ENCODE measurements around the gene BHLHA15. TPM values are rescaled to one million over a fixed set of nuclear protein-coding genes. Genes with fewer than 3 reads are reported as not detected.

BHLHA15 gene
- polyA plus RNA-seq, 1 of the 3 experiments (the other 2 are of a cell fraction): 0.10 TPM

DNA sequence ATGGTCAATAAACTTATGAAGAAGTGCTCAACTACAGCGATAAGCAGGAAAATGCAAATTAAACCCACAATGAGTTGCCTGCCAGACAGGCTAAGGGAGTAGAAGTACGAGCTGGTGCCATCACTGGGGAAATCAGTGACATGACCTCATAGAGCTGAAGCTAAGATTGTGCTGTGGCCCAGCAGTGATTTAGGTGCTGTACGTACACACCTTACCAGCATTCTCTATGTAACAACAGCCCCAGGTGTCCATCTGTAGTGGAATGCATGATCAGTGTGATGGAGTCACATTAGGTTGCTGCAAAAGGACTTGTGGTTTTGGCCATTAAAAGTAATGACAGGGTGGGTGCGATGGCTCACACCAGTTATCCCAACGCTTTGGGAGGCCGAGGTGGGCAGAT is 46.5 kb downstream of the BHLHA15 start:
- H3K79me2 ChIP-seq (ENCODE audit: insufficient read depth): peaks cover 40% of the 10 kb centered on the region
- H3K36me3 ChIP-seq (replicated peaks in 1 of 2; ENCODE audit: control insufficient read depth in 1 of 2, insufficient read depth in 2 of 2, low read length in 1 of 2): peaks cover 13 to 37% of the 10 kb centered on the region in 2 experiments
- H4K20me1 ChIP-seq (ENCODE audit: insufficient read depth): no peaks in the 10 kb centered on the region
- H3K27me3 ChIP-seq (ENCODE audit: insufficient read depth): no peaks in the 10 kb centered on the region
- no peak overlapping the region for H3K9ac ChIP-seq
- no peak overlapping the region for H3K4me3 ChIP-seq (ENCODE audit: low read depth in 2 of 2, low read length in 1 of 2)
- H3F3A ChIP-seq (replicated peaks; ENCODE audit: insufficient read depth): no peaks in the 10 kb centered on the region
- DNase-seq: no peak
- no peak overlapping the region for H3K4me2 ChIP-seq
- POLR2A ChIA-PET: no interaction called here
- CTCF ChIA-PET: interaction anchor here (0.9 to 2.4 kb wide), 2 partner anchors 10 to 144 kb away, joined by 4 to 6 read pairs; partner anchors contain the start of gene BAIAP2L1
- TF ChIP-seq GABPA (IDR thresholded peaks at IDR 0.05; ENCODE audit: low read depth) (no peak), CTCF (IDR thresholded peaks at IDR 0.05) (no peak), SIN3A (IDR thresholded peaks at IDR 0.05; ENCODE audit: borderline replicate concordance, low read depth, low read length) (no peak), TEAD4 (IDR thresholded peaks at IDR 0.05; ENCODE audit: borderline replicate concordance, insufficient read depth) (no peak)
- TF ChIP-seq, protein P1, sequence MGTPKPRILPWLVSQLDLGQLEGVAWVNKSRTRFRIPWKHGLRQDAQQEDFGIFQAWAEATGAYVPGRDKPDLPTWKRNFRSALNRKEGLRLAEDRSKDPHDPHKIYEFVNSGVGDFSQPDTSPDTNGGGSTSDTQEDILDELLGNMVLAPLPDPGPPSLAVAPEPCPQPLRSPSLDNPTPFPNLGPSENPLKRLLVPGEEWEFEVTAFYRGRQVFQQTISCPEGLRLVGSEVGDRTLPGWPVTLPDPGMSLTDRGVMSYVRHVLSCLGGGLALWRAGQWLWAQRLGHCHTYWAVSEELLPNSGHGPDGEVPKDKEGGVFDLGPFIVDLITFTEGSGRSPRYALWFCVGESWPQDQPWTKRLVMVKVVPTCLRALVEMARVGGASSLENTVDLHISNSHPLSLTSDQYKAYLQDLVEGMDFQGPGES (IDR thresholded peaks at IDR 0.05; ENCODE audit: low read depth, low read length): no peak
- peaks cover 9% of the 10 kb centered on the region in 2 experiments; a peak in 2 of 4 replicates for H3K4me1 ChIP-seq (ENCODE audit: control insufficient read depth in 1 of 2, insufficient read depth in 2 of 2, low read depth in 1 of 2, low read length in 1 of 2)
- H3K9me2 ChIP-seq: no peaks in the 10 kb centered on the region
- H2AFZ ChIP-seq (ENCODE audit: low read depth): no peak overlapping the region
- H3K9me3 ChIP-seq: no peaks in the 10 kb centered on the region
- no peak overlapping the region for H3K27ac ChIP-seq (ENCODE audit: low read depth in 2 of 2, low read length in 1 of 2)
- 82% methylated on average over 6 of the region's 6 CpGs for WGBS (ENCODE audit: low lambda C conversion rate)

Other genes starting within 250 kb of the BHLHA15 start
- gene OCM2, start 221.2 kb upstream of the BHLHA15 start, polyA plus RNA-seq (2012; rRNA removed): not detected in 2 replicates
- 6.8 and 9.0 TPM in 2 replicates for gene LMTK2, start 104.6 kb upstream of the BHLHA15 start, polyA plus RNA-seq (2012; rRNA removed)
- 6.6 and 6.8 TPM in 2 replicates for gene TECPR1, start 40.8 kb downstream of the BHLHA15 start, polyA plus RNA-seq (2012; rRNA removed)
- 108 and 128 TPM in 2 replicates for gene BRI3, start 70.2 kb downstream of the BHLHA15 start, polyA plus RNA-seq (2012; rRNA removed)
- gene BAIAP2L1, start 189.7 kb downstream of the BHLHA15 start, polyA plus RNA-seq (2012; rRNA removed): 8.7 and 8.8 TPM in 2 replicates

Measured in SK-N-SH (cell line).